IPS-11a (cell line): Measurements from ENCODE around the gene SNX4.
A peak's percentile ranks its signal among the peaks of the same experiment; 100 is the strongest.
"Not testable (repeated sequence)": the region's sequence is repeated elsewhere in the genome, so short reads cannot be mapped to it uniquely, and the experiment has no call there.

Experiments
- H3K4me3 ChIP-seq: one replicate; pipeline ENCODE4 v1.5.1; 2013; ENCODE audit warnings: low read depth, low read length, control low read depth

Gene SNX4

GRCh38 chr3:125519678-125520562 lies at the start of gene SNX4:
SNX4 (minus strand) TSS chr3:125520202; CDS start chr3:125520172, 30 bp downstream.
- peak within 1 kb of the TSS; percentile 77 for H3K4me3 ChIP-seq

GRCh38 chr3:125556314-125556713 lies 36.3 kb upstream of the SNX4 start:
- H3K4me3 ChIP-seq, result no peak overlapping the region

GRCh38 chr3:125552401-125552800 lies 32.4 kb upstream of the SNX4 start:
- no peak overlapping the region for H3K4me3 ChIP-seq

GRCh38 chr3:125528920-125529319 lies 8.9 kb upstream of the SNX4 start:
- no peak overlapping the region for H3K4me3 ChIP-seq

GRCh38 chr3:125525153-125525552 lies 5.2 kb upstream of the SNX4 start:
- no peak overlapping the region for H3K4me3 ChIP-seq

- peak overlapping the region; percentile 51 for H3K4me3 ChIP-seq
Measured at GRCh38 chr3:125520563-125520919, 539 bp upstream of the SNX4 start.

GRCh38 chr3:125515421-125515820 lies 4.6 kb downstream of the SNX4 start:
- H3K4me3 ChIP-seq, result no peak overlapping the region

- no peak overlapping the region for H3K4me3 ChIP-seq
Measured at GRCh38 chr3:125513490-125514115, 6.4 kb downstream of the SNX4 start.

GRCh38 chr3:125512135-125512920 lies 7.7 kb downstream of the SNX4 start:
- H3K4me3 ChIP-seq, result no peak overlapping the region

GRCh38 chr3:125511420-125512118 lies 8.4 kb downstream of the SNX4 start:
- H3K4me3 ChIP-seq, result no peak overlapping the region

- H3K4me3 ChIP-seq, result no peak overlapping the region
Measured at GRCh38 chr3:125507128-125507527, 12.9 kb downstream of the SNX4 start.

- H3K4me3 ChIP-seq, result no peak overlapping the region
Measured at GRCh38 chr3:125498630-125499029, 21.4 kb downstream of the SNX4 start.

- H3K4me3 ChIP-seq, result no peak overlapping the region
Measured at GRCh38 chr3:125496701-125497100, 23.3 kb downstream of the SNX4 start.

- no peak overlapping the region for H3K4me3 ChIP-seq
Measured at GRCh38 chr3:125482406-125482805, 37.6 kb downstream of the SNX4 start.

- no peak overlapping the region for H3K4me3 ChIP-seq
Measured at GRCh38 chr3:125481786-125482185, 38.2 kb downstream of the SNX4 start.

GRCh38 chr3:125481375-125481759 lies 38.6 kb downstream of the SNX4 start:
- not testable (repeated sequence) for H3K4me3 ChIP-seq

- no peak overlapping the region for H3K4me3 ChIP-seq
Measured at GRCh38 chr3:125480656-125481374, 39.2 kb downstream of the SNX4 start.

GRCh38 chr3:125479091-125479490 lies 40.9 kb downstream of the SNX4 start:
- H3K4me3 ChIP-seq, result no peak overlapping the region

- H3K4me3 ChIP-seq, result no peak overlapping the region
Measured at GRCh38 chr3:125478326-125478725, 41.7 kb downstream of the SNX4 start.

GRCh38 chr3:125477701-125478100 lies 42.3 kb downstream of the SNX4 start:
- no peak overlapping the region for H3K4me3 ChIP-seq
